Activated gamma-delta T cell treated with Interleukin-2 at 50 U/mL for 16 hours (primary cell): ENCODE data around the gene UGT2B11.
"Not testable (repeated sequence)": the region's sequence is repeated elsewhere in the genome, so short reads cannot be mapped to it uniquely, and the experiment has no call there.

Experiments used
- DNase-seq: peaks from one replicate; pipeline ENCODE4 v3.0.0-alpha.2; 2020

The UGT2B11 gene

DNA sequence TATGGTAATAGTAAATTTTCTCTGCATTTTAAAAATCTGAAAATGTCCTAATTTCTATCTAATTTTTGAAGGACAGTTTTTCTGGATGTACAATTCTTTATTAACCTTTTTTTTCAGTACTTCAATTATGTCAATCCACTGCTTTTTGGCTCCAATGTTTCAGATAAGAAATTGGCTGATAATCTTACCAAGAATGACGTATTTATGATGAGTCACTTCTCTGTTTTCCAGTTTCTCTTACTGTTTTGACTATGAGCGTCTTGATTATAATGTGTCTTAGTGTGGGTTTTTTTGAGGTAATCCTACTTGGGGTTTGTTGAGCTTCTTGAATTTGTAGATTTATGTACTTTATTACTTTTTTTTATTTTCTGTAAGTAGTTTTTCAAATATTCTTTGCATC, 47.2 kb downstream of the UGT2B11 start:
- DNase-seq = no peak

DNA sequence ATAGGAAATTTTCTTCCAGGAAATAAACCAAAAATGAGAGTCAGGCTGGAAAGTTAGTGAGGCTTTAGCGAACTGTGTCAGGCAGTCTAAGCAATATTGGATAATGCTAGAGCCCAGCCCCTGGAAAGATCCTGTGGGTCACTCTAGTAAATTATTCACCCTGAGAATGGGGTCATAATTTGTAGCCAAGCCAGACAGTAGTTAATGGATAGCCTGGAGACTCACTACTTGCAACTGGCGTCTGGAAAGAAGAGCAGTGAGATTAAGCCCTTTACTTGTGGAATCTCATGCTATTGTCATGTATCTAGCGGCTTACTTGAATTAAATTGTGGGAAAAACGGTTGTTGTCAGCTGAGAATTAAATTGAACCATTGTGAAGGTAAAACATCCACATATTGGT, 48.2 kb downstream of the UGT2B11 start:
- DNase-seq = not testable (repeated sequence)

DNA sequence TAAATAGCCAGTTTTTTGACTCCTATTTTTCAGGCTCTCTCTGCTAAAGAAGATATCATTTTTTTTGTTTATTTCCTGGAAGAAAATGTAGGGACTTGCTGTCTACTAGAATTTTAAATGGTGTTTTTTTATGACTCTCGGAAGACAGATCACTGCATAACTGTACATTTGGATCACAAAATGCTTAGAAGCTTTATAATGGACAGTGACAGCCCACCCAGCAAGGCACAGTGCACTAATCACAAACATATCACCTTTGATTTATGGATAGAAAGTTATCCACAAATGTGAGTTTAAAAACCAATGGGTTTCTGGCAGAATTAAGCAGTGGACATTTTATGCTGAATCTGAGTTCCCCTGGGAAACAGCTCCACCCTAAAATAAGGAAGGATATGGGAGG, 48.8 kb downstream of the UGT2B11 start:
- DNase-seq = not testable (repeated sequence)

DNA sequence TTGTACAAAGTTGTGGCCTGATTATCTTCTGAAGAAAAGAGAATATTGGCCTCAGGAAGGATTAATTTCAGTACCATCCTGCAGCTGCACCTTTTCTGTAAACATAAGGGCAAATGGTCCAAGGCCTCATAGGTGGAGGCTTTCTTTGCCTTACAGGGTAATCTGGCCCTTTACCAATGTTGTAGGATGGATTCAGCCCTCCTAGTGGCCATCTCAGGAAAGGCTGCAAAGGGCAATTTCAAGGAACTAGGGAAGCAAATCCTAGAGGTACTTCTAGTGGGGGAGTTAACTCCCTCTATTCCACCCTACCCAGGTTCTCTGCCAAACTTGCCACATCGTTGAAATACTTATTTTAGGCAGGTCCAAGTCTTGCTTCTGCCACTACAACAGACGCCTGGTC, 57.6 kb downstream of the UGT2B11 start:
- DNase-seq = no peak

DNA sequence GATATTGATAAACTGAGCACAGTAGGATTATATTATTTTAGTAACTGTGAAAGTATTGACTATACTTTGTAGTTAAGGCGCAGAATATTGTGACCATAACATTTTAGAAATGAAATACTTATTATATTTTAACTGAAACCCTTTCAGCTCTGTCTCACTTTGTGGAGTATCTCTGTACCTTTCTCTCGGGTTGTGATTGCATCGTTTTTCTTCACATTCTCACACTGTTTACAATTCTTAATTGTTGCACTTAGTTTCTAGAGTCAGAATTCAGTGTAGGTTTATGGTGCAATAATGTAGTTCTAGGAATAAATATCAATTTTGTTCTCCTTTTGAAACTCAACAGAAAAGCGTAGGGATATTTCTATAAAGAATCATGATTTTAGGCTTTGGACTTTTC, 60.5 kb downstream of the UGT2B11 start:
- DNase-seq = no peak
